Measurements from ENCODE around the gene MSI2.
"Not testable (repeated sequence)": the region's sequence is repeated elsewhere in the genome, so short reads cannot be mapped to it uniquely, and the experiment has no call there.

MSI2 gene

DNA sequence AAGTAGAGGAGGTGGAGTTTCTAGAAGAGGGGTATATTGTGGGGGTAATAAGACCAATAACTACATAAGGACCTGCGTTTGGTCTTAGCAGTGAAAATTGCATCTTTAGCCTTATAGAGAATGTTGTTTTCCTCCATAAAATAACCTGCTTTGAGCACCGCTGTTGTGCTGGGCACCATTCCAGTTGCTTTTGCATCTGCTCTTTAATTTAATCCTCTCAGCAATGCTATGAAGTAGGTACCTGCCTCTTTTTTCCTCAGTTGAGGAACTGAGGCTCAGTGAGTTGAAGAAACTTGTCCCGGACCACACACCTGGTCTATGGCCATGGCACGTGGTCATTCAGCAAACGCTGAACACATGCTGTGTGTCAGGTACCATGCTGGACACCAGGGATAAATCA, 238.1 kb downstream of the MSI2 start:
- TF ChIP-seq, protein P1, sequence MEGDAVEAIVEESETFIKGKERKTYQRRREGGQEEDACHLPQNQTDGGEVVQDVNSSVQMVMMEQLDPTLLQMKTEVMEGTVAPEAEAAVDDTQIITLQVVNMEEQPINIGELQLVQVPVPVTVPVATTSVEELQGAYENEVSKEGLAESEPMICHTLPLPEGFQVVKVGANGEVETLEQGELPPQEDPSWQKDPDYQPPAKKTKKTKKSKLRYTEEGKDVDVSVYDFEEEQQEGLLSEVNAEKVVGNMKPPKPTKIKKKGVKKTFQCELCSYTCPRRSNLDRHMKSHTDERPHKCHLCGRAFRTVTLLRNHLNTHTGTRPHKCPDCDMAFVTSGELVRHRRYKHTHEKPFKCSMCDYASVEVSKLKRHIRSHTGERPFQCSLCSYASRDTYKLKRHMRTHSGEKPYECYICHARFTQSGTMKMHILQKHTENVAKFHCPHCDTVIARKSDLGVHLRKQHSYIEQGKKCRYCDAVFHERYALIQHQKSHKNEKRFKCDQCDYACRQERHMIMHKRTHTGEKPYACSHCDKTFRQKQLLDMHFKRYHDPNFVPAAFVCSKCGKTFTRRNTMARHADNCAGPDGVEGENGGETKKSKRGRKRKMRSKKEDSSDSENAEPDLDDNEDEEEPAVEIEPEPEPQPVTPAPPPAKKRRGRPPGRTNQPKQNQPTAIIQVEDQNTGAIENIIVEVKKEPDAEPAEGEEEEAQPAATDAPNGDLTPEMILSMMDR (conservative IDR thresholded peaks at IDR 0.05; ENCODE audit: low read depth, low read length): no peak
- no peak for DNase-seq (ENCODE audit: low read depth)
- no peak overlapping the region for H3K4me3 ChIP-seq (ENCODE audit: low read depth, low read length)

DNA sequence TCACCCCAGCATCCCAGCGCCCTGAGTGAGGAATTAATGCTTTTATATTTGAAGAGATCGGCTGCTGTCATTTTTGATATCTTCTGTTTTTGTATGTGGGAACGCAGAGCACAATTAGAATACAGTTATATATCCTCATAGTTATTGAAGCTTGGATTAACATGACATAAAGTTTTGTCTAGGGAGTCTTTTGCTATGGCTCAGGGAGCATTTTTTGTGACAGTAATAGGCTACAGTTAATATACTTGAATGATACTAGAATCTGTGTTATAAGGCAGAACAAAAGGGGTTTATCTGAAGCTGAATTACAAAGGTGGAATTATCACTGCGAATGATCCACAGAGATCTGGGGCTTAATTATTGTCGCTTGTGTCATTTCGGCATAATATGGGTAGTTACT, 239.4 kb downstream of the MSI2 start:
- TF ChIP-seq, protein P1 (conservative IDR thresholded peaks at IDR 0.05; ENCODE audit: low read depth, low read length): no peak
- no peak for DNase-seq (ENCODE audit: low read depth)
- no peak overlapping the region for H3K4me3 ChIP-seq (ENCODE audit: low read depth, low read length)

DNA sequence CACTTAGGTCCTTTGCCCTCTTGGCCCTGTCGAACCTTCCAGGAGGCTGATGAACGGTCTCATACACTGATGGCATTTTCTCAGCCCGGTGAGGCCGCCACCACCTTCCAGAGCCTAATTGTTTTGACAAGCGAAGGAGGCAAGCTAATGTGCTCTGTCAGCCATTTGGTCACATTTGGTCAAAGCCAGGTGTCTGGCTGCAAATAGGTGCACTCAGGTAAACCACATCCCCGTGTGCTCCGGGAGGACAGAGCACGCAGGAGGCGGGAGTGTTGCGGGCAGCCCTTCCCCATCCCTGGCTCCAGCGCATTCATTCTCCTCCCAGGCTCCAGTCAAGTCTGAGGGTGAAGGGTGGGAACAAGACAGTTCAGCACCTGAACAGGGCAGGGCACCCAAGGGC, 240.1 kb downstream of the MSI2 start:
- TF ChIP-seq, protein P1 (conservative IDR thresholded peaks at IDR 0.05; ENCODE audit: low read depth, low read length): no peak
- no peak overlapping the region for H3K4me3 ChIP-seq (ENCODE audit: low read depth, low read length)
- no peak for DNase-seq (ENCODE audit: low read depth)

GRCh38 chr17:57498443-57498842, 242.1 kb downstream of the MSI2 start:
- DNase-seq (ENCODE audit: low read depth): no peak
- no peak overlapping the region for H3K4me3 ChIP-seq (ENCODE audit: low read depth, low read length)
- TF ChIP-seq, protein P1 (conservative IDR thresholded peaks at IDR 0.05; ENCODE audit: low read depth, low read length): no peak

- DNase-seq (ENCODE audit: low read depth); H3K4me3 ChIP-seq (ENCODE audit: low read depth, low read length): not testable (repeated sequence)
Measured at GRCh38 chr17:57499221-57499620, 242.9 kb downstream of the MSI2 start.

- TF ChIP-seq, protein P1 (conservative IDR thresholded peaks at IDR 0.05; ENCODE audit: low read depth, low read length): peak; percentile 17
- peak; percentile 36 for DNase-seq (ENCODE audit: low read depth)
- H3K4me3 ChIP-seq (ENCODE audit: low read depth, low read length): no peak overlapping the region
Measured at GRCh38 chr17:57499648-57500049, 243.3 kb downstream of the MSI2 start.

GRCh38 chr17:57501016-57501415, 244.7 kb downstream of the MSI2 start:
- H3K4me3 ChIP-seq (ENCODE audit: low read depth, low read length): no peak overlapping the region
- no peak for DNase-seq (ENCODE audit: low read depth)
- TF ChIP-seq, protein P1 (conservative IDR thresholded peaks at IDR 0.05; ENCODE audit: low read depth, low read length): no peak

DNA sequence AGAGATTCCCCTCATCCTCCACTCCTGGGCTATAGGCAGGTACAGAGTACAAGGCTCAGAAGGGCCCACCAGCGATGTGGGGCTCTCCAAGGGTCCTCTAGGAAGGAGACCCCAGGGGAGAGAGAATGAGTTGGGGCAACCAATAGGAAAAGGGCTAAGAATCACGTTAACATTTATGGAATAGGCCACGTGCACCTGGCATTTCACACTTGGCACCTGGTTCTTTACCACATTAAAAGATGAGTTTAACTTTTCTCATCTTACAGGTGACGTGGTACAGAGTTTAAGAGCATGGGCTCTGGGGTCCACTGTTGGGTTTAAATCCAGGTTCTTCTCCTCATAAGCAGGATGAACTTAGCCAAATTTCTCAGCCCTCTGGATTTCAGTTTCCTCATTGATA, 245.7 kb downstream of the MSI2 start:
- H3K4me3 ChIP-seq (ENCODE audit: low read depth, low read length): no peak overlapping the region
- TF ChIP-seq, protein P1 (conservative IDR thresholded peaks at IDR 0.05; ENCODE audit: low read depth, low read length): no peak
- no peak for DNase-seq (ENCODE audit: low read depth)

All from choroid plexus epithelial cell (primary cell).